HG02884 (cell line): Measurements from ENCODE around the gene NOVA2.

Experiments
- ATAC-seq: cut with Tn5 transposase; IDR thresholded peaks from one replicate; pipeline ENCODE4 v1.9.1; 2021; ENCODE audit warnings: mild to moderate bottlenecking, moderate library complexity; ENCODE audit not compliant: unreplicated experiment

Gene NOVA2

DNA sequence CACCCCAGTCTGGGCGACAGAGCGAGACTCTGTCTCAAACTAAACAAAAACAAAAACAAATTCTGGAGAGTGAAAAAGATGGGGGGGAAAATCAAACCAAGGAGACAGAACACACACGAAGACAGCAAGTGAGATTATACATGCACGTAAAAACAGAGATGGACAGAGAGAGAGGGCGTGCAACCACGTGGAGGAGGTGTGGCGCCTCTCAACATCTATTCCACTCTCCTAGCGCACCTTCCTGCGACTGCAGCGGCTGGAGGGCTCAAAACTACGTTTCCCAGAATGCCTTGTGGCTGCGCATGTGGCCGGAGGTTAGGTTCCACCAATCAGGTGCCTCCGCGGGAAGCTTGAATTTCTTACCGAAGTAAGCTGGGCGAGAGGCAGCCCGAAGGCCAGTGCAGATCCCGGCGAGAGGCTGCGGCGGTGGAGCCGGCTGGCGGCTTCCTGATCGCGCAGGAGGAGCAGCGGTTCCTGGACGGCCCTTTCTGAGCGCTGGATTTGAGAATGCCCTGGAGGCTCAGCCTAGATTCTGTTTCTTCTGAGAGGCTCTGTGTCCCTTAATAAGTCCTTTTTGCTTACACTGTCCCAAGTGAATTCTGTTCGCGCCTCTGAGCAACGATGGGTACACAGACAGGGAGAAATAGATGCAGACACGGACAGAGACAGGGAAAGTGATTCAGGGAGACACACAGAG is 46.0 kb downstream of the NOVA2 start:
- ATAC-seq, result no peak

DNA sequence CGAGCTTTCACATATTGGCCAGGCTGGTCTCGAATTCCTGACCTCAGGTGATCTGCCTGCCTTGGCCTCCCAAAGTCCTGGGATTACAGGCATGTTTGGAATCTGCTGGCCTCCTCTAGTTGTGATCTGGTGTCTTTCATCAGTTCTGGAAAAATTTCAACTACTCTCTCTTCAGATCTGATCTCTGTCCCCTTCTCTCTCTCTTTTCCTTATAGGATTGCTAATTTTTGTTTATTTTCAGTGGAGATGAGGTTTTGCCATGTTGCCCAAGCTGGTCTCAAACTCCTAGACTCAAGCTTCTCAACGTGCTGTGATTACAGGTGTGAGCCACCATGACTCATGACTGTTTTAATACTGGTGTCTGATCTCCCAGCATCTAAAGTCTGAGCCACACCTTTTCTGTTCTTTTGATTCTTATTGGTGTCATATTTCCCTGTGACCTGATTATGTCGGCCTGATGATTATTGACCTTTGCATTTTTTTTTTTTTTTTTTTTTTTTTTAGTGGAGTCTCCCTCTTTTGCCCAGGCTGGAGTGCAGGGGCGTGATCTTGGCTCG is 48.7 kb downstream of the NOVA2 start:
- no peak for ATAC-seq

DNA sequence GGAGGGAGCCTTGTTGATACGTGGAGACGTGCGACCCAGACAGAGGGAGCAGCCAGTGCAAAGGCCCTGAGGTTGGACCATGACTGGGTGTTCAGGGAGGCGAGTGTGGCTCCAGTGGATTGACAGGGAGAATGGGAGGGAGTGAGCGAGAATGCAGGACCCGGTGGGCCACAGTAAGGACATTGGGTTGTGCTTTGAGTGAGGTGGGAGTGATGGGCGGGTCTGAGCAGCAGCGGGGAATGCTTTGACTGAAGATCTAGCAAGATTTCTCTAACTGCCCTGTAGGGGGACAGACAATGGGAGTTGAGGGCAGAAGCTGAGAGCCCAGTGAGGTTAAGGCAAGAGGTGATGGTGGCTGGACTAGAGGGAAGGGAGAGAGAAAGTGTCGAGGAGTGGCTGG is 51.4 kb downstream of the NOVA2 start:
- no peak for ATAC-seq

DNA sequence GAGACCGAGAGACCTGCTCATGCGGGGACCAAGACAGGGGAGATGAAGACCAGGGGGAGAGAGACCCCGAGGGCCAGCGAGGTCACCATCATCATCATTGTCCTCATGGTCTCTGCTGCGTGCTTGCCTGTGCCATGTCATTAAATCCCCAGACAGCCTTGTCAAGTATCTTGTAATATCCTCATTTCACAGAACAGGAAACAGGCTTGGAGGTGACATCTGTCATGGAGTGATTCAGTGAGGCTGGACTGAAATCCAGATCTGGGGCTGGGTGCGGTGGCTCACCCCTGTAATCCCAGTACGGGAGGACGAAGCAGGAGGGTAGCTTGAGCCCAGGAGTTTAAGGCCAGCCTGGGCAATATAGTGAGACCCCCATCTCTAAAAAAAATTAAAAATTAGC is 53.2 kb downstream of the NOVA2 start:
- ATAC-seq, result no peak

DNA sequence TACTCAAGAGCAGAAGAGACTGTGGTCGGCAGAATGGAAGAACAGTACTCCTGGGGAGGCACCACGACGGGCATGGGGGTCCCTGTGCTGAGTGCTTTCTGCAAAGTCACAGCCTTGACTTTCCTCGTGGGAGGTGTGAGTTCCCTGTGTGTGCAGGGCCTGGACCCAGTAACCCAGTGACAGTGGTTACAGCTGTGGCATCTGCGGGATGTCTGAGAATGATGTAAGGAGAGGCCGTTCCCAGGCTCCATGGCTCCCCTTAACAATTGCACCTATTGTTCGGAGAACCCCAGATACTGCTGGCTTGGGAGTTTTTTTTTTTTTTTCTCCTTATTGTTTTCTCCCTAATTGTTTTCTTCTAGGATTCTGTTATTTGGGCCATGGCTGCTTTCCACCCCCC is 54.0 kb downstream of the NOVA2 start:
- no peak for ATAC-seq

DNA sequence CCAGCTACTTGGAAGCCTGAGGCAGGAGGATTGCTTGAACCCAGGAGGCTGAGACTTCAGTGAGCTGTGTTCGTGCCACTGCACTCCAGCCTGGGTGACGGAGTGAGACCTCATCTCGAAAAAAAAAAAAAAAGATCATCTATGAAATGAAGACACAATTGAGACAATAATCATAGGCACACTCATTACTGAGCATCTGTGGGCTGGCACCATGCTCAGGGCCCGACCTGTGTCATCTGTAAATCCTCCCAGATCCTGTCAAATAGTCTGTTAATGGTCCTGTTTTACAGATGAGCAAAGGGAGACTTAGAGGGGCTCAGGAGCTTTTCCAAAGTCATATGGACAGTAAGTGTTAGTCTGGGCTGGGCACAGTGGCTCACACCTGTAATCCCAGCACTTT is 54.9 kb downstream of the NOVA2 start:
- ATAC-seq, result no peak

DNA sequence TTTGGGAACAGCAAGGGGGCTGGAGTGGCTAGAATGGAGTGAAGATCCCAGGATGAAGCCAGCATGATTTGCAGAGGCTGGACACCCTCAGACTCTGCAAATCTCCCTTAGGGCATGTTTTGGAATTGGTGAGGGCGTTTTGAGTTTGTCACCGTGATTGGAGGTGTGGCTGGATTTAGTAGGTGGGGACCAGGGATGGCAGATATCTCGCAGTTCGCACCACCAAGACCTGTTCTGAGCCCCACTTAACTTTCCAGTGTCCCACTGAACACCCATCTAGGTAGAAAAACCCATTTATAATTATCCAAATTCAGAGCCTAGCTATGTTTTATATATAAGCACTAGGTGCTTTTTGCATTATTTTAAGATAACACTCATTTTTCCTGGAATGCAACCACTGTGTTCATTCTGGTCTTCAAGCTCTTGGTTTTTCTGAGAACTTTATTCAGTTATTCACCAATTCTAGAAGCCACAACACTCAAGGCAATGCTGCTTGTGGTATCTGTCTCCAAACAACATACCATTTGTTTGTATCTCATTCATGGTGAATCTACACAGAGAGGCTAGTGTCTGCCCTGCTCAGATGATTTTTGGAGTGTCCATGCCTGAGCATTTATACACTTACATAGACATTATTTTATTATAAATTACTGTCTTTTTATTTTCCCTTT is 56.1 kb downstream of the NOVA2 start:
- ATAC-seq, result no peak

DNA sequence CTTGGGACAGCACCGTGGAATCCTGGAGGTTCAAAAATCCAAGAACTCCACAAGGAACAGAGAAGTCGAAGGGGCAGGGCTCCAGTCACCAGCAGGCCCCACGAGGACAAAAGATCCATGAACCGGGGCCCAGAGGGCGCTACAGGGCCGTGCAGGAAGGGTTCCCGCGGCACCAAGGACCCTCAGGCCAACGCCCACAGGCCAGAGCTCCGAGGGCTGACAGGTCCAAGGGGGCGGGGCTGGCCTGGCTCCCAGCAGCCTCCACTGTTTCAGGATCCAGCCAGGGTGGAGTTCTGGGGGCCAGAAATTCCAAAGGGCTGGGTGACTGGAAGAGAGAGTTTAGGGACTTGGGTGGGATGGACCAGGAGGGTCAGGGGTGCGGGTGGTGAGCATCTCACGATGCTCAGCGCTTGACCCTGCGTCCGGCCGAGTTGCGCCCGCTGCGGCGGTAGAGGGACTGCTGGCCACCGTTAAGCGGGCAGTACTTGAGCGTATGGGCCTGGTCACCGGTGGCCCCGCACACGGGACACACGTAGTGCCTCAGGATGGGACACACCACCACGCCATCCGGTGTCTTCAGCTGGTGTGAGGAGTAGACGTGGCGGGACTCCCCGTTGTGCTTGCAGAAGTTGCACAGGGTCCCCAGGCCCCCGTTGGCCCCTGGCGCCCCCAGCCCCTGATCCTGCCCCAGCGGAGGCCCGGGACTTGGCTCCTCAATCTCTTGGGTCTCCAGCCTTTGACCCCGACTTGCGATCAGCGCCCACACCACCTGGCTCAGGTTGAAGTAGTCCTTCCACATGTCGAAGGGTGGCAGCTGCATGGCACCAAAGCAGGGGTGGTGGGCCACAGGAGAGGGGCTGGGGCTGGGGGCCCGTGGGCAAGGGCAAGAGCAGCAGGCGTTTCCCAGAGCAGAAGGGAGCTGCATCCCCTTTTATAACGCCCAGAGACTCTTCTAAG is 59.5 kb downstream of the NOVA2 start, which contains the start of gene NANOS2:
Gene NANOS2 (minus strand): TSS at position 905 of the 957 bp plus-strand sequence. CDS start 85 bp downstream, at position 820.
- ATAC-seq, result no peak

DNA sequence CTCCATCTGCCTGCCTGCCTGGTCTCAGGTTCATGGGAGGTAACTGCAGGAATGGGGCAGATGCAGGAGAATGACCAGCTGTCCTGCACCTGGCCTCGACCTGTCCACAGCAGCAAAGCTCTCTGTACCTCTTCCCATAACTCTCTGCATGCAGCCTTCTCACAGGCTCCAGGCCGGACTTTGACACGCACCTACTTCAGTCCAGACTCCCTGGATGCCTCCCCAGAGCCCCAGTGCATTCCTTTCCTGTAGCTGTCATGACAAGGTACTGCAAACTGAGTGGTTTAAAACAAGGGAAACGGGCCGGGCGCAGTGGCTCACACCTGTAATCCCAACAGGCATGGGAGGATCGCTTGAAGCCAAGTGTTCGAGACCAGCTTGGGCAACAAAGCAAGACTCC is 62.4 kb downstream of the NOVA2 start:
- no peak for ATAC-seq

DNA sequence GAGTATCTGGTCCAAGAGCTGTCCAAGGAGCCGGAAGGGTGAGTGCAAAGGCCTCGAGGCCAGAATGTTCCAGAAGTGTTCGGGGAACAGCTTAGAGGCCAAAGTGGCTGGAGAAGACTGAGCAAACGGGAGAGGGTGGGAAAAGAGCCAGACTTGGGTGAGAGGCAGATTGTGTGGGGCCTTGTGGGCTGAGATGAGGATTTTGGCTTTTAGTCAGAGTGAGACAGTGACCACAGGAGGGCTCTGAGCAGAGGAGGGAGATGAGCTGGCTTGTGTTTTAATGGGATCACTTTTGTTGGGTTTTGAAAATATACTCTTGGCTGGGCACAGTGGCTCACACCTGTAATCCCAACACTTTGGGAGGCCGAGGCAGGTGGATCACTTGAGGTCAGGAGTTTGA is 64.7 kb downstream of the NOVA2 start:
- ATAC-seq, result no peak

DNA sequence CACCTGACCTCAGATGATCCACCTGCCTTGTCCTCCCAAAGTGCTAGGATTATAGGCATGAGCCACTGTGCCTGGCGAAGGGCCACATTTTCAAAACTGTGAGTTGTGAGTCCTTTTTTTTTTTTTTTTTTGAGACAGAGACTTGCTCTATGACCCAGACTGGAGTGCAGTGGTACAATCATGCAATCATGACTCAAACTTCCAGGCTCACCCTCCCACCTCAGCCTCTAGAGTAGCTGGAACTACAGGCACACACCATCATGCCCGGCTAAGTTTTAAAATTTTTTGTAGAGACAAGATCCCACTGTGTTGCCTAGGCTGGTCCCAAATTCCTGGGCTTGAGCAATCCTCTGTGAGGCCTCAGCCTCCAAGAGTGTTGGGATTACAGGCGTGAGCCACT is 67.4 kb downstream of the NOVA2 start:
- no peak for ATAC-seq

DNA sequence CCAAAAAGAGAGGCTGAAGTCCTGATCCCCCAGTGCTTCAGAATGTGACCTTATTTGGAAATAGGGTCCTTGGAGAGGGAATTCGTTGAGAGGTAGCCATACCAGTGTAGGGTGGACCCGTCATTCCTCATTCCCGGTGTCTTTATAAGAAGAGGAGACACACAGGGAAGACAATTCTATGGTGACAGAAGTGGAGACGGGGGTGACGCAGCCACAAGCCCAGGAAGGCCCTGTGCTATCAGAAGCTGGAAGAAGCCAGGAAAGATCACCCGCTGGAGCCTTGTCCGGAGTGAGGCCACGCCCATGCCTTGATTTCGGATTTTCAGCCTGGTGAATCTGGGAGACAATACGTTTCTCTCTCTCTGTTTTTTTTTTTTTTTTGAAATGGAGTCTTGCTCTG is 68.7 kb downstream of the NOVA2 start:
- no peak for ATAC-seq

DNA sequence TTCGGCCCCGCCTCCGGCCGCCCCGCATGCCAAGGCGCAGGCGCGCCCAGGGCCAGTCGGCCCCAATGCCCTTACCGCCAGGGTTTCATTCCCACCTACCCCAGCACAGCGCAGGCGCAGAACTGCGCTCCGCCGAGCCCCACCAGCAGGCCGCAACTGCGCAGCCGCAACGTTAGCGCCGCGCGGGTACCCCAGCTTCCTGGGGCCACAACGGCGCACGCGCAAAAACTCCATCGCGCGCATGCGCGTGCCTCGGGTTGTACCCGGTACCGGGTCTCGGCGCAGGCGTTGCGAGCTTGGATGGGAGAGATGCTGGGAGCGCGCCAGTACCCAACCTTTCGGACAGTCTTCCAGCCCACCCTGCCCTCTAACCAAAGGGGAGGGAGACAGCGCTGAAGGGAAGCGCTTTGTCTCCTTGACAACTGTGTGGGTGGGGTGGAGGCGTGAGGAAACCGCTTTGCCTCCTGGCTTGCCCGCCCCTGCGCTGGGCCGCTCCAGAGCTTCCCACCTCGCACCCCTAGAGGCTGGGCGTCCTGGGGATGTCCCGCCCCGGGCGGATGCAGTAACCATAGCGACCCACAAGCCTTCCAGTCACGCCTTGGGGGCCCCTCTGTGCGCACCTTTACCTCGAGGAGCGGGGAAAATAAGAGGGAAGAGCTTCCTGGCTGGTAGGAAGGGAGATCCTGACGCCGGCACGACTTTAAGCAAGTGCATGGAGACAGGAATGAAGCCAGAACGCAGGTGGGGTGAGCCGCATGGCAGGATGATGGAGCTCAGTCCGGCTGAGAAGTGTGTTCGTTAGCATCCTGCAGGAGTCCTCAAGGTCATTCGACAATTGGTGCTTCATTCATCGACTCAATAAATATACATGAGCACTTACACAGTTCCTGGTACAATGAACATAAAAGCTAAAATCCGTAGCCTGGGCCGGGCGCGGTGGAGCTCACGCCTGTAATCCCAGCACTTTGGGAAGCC is 70.7 kb downstream of the NOVA2 start:
- peak; percentile 83 for ATAC-seq

DNA sequence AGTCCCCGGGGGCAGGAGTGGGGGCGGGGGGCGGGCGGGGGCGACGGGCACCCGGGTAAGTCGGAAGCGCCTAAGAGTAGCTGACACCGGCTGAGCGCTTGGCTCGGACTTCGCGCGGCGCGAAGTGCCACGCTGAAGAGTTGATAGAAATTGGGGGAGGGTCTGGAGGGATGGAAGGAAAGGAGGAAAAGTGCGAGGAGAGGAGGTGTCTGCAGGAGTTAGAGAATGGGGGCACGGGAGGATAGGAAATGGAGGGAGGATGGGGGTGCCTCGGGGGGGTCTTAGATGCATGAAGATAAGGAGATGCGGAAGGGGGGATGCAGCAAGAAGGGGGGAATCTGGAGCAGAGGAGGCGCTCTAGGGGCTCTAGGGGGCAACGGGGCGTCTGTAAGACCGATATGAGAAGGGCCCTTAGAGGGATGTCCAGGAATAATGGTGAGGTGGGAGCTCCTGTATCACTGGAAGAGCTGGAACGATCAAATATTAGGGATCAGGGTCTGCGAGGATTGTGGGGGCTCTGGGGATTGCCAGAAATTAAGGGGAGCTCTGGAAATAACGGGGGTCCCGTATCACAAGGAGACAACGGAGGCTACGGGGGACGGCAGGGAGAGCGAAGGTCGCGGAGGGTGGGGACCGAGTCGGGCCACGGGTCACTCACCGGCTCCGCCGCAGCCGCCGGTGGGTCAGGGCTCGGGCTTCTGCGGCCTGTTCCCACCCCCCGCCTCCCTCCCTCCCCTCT is 71.6 kb downstream of the NOVA2 start, which contains the start of gene MYPOP:
Gene MYPOP (minus strand): TSS at position 702 of the 739 bp plus-strand sequence. CDS start 840 bp downstream, outside the sequence.
- ATAC-seq, result no peak

DNA sequence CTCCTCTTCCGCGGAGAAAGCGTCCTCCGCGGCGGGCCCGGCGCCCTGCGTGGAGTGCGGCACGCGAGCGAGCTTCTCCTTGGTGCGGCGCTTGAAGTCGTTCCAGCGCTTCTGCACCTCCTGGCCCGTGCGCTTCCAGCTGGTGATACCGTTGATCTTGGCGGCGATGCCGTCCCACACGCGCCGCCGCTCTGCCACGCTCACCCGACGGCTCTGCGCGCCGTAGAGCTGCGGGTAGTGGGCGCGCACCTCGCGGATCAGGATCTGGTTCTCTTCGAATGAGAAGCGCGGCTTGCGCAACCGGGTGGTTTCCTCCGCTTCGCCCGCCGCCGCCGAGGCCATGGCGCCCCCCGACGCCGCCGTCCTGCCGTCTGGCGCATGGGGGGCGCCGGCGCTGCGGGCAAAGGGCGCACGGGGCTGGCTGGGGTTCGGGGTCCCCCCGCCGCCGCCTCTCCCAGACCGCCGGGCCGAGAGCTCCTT is 72.2 kb downstream of the NOVA2 start:
- no peak for ATAC-seq

DNA sequence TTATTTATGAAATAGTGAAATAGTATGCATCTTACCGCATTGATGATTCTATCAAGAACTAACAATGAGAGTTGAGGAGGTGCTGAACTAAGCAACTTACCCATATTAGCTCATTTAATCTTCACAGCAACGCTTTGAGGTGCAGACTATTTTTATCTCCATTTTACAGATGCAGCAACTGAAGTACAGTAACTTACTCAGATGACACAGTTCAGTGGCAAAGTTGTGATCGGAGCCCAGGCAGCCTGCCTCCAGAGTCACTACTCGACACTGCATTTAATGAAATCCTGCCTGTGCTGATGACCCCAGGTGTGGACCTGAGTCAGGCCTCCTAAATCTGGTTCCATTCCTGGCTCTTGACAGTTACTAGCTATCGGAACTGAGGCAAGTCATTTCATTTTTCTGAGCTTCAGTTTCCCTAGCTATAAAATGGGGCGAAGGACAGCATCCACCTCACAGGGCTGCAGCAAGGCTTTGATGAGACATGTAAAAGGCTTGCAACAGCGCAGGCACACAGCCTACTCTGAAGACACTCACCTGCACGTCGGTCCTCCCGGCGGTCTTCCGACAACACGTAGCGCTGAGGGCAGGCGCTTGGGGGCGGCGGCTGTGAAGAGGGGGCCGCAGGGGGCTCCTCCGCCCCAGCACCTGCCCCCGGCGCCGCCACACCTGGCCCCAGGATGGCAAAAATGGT is 72.8 kb downstream of the NOVA2 start:
- ATAC-seq, result no peak

DNA sequence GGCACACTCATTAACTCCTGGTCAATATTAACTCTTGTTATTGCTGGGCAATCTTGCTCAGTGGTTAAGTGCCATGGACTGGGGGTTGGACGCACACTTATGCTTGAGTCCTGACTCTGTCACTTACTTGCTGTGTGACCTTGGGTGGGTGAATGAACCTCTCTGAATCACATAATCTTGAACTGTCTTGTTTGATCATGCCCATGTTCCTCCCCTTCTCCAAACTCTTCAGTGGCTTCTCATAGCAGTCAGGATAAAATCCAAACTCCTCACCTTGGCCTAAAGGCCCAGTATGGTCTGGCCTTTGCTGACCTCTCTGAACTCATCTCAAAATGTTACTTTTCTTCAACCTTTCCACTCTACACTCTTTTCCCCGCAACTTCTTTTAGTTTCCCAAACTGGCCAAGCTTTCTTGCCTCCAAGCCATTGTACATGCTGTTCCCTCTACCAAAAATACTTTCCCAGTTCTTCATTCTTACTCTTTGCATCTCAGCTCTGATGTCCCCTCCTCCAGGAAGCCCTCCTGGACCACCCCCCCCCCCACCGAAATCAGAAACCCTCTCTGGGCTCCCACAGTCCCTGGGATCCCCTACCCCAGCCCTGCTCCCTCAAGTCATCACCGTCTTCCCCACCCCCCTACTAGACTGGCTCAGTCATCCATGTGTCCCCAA is 73.6 kb downstream of the NOVA2 start:
- no peak for ATAC-seq

DNA sequence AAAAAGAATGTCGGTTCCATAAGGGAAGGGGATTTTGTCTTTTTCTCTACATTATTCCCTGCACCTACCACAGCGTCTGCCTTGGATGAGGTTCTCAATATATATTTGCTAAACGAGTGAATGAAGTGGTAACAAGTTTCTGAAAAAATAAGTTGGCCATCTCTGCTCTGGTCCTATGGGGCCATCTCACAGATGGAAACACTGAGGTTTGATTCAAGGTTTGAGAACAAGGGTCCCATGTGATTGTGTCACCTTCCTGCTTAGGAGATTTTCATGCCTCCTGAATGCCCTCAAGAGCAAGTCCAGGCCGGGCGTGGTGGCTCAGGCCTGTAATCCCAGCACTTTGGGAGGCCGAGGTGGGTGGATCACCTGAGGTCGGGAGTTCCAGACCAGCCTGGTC is 74.4 kb downstream of the NOVA2 start:
- ATAC-seq, result no peak
